Measurements from ENCODE around the gene EFEMP2.
A peak's percentile ranks its signal among the peaks of the same experiment; 100 is the strongest.

EFEMP2 gene

DNA sequence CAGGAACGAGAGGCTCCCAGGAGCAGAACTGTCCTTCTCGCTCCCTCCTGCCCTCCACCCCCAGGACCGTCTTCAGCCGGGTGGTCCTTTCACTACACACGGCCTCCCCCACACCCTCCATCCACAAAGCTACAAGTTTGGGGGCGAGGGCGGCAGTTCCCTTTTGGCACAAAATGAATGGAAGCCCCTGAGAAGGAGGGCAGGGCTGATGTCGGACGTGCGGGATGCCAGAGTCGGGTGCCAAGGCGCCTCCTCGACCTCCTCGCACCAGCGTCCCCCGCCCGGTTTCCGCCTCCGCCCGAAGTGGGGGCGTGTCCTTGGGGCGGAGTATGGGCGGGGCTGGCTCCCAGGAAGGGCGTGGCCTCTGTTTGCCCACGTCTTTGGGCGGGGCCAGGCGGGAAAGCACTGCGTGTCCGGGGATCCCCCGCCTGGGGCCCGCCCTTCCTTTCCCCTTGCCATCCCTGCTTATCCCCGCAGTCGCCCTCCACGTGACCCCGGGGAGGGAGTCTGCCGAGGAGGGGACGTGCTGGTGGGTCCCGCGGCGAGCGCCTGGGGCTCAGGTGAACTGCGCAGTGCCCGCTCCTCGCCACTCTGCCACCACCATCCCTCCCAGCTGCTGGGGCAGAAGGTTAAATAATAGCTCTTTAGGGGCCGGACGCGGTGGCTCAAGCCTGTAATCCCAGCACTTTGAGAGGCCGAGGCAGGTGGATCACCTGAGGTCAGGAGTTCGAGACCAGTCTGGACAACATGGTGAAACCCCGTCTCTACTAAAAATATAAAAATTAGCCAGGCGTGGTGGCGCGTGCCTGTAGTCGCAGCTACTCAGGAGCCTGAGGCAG is 937 bp upstream of the EFEMP2 start:
- TF ChIP-seq, protein P1, sequence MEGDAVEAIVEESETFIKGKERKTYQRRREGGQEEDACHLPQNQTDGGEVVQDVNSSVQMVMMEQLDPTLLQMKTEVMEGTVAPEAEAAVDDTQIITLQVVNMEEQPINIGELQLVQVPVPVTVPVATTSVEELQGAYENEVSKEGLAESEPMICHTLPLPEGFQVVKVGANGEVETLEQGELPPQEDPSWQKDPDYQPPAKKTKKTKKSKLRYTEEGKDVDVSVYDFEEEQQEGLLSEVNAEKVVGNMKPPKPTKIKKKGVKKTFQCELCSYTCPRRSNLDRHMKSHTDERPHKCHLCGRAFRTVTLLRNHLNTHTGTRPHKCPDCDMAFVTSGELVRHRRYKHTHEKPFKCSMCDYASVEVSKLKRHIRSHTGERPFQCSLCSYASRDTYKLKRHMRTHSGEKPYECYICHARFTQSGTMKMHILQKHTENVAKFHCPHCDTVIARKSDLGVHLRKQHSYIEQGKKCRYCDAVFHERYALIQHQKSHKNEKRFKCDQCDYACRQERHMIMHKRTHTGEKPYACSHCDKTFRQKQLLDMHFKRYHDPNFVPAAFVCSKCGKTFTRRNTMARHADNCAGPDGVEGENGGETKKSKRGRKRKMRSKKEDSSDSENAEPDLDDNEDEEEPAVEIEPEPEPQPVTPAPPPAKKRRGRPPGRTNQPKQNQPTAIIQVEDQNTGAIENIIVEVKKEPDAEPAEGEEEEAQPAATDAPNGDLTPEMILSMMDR (conservative IDR thresholded peaks at IDR 0.05; ENCODE audit: low read depth, low read length): no peak
- peak; percentile 94 for DNase-seq (ENCODE audit: low read depth)
- H3K4me3 ChIP-seq (ENCODE audit: low read depth, low read length): peak overlapping the region; percentile 72

DNA sequence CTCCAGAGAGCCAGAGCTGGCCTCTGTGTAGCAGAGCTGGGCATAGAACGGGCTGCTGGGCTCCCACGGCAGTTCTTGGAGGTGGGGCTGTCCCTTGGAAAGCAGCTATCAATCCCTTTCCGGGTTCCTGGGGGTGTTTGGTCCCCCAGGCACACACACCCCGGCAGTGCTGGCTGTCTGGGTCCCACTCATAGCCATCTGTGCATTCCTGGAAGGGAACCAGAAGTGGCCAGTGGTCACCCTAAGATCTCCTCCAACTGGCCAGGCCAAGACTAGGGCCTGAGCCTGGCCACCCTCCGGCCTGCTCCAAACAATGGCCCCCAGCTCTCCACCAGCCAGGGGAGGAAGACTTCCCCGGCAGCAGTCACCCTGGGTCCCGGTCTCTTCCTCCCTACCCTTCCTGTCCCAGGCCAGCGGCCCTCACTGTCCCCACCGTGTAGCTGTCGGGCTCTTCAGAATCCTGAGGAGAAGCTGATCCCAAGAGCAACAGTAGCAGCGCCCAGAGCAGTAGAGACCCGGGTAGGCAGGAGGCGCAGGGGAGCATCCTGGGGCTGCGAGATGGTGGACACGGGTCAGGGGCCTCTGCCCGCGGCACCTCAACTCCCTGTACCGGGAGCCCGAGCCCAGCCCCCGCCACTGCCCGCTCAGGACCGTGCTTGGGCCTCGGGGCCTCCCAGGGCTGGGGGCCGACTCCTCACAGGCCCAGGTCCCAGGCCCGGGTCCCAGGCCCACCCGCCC is 620 bp downstream of the EFEMP2 start:
- TF ChIP-seq, protein P1 (conservative IDR thresholded peaks at IDR 0.05; ENCODE audit: low read depth, low read length): peak; percentile 48
- peak overlapping the region; percentile 72 for H3K4me3 ChIP-seq (ENCODE audit: low read depth, low read length)
- DNase-seq (ENCODE audit: low read depth): peak; percentile 50

DNA sequence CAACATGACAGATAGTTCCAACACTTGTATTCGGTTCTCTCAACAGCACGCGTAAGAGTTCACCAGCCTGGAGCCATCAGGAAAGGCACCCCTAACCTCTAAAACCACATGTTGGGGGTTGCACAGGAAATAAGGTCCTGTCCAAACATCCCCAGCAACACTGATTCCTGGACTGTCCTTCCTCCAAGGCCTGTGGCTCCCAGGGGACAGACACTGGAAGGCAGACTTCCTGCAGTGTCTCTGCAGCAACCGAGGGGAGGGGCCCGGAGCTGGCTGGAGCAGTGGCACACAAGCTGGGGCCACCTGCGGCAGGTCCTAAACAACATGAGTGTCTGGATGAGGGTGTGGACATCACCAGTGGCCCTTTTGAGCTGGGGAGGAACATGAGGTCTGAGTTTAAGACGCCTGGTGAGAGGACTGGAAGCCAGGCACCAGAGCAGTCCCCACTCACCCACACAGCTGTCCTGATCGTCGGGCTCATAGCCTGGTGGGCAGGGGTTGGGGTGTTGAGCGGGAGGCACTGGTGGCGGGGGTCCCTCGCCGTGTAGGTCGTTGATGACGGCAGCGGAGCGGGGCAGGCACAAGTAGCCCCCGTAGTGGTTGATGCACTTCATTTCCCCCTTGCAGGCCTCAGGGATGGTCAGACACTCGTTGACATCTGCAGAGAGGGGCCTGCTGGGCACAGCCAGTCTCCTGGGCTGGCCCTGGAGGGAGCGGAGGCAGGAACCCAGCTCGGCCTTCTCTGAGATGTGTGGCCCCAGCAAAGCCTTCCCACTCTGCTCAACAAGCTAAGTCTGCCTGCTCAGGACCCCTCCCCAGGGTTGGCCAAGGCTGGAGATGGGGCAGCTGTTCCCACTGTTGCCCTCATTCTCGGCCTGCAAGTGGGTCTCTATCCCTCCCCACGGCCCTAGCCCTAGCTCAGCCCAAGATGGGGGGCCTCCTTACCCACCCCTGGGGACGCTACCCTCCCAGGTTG is 1.6 kb downstream of the EFEMP2 start:
- TF ChIP-seq, protein P1 (conservative IDR thresholded peaks at IDR 0.05; ENCODE audit: low read depth, low read length): no peak
- no peak for DNase-seq (ENCODE audit: low read depth)
- H3K4me3 ChIP-seq (ENCODE audit: low read depth, low read length): peak overlapping the region; percentile 72

DNA sequence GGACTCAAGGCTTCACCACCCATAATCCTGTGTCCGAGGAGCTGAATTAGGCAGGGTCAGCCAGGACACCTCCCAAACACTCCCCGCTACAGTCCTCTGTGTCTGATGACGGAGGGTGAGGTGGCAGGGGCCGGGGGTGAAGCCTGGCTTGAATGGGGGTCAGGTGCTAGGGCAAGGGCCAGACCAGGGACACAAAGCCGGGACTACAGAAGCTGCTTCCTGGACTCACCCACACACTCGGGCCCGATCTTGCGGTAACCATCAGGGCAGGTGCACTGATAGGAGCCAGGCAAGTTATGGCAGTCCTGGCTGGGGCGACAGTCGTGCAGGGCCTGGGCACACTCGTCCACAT is 2.3 kb downstream of the EFEMP2 start:
- TF ChIP-seq, protein P1 (conservative IDR thresholded peaks at IDR 0.05; ENCODE audit: low read depth, low read length): no peak
- H3K4me3 ChIP-seq (ENCODE audit: low read depth, low read length): peak overlapping the region; percentile 30

DNA sequence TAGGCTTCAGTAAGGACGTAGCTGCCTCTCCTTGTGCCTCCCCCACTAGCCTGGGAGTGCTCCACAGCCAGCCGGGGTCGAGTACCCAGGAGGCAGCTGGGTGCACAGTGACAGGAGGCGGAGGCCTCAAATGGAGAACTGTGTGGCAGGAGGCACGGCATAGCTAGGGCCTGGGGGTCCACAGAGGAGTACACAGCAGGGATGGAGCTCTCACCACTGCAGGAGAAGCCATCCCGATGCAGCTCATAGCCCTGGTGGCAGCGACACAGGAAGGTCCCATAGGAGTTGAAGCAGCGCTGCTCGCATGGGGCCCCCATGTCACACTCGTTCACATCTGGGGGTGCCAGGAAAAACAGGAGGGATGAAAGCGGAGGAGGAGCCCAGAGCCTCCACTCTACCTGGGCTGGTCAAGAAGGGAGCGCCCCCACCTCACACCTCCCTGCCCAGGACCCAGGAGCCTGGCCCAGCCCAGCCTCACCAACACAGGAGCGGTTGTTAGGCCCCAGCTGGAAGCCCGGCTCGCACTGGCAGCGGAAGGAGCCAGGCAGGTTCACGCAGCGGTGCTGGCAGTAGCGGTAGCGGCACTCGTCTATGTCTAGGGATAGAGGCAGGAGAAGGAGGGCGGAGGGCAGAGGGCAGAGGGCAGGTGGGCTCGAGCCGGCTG is 2.8 kb downstream of the EFEMP2 start:
- H3K4me3 ChIP-seq (ENCODE audit: low read depth, low read length): no peak overlapping the region
- DNase-seq (ENCODE audit: low read depth): no peak
- TF ChIP-seq, protein P1 (conservative IDR thresholded peaks at IDR 0.05; ENCODE audit: low read depth, low read length): no peak

More for the DNA sequence above, 2.3 kb downstream of the EFEMP2 start:
- no peak for DNase-seq (ENCODE audit: low read depth)

DNA sequence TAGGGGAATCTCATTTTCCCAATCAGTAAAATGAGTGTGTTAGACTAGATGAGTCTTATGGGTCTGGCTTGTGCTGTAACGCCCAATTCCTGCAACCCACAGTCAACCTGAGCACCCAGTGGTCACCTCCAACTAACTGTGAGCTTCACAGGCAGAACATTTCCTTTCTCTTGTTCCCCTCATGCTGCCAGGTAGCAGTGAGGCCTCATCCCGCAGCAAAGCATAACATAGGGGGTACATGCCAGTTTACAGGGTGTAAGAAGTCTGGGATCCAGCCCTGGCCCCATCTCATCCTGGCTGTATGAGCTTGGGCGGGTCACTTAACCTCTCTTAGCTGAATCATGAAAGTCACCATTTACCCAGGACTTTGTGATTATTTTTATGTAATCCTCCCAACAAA is 3.7 kb downstream of the EFEMP2 start:
- TF ChIP-seq, protein P1 (conservative IDR thresholded peaks at IDR 0.05; ENCODE audit: low read depth, low read length): no peak
- H3K4me3 ChIP-seq (ENCODE audit: low read depth, low read length): no peak overlapping the region
- no peak for DNase-seq (ENCODE audit: low read depth)

All from choroid plexus epithelial cell (primary cell).